DMS79 treated with DMSO at 0.1 percent for 48 hours (cell line): ENCODE data around the gene SLC25A4.

ENCODE experiments used
- DNase-seq: peaks from one replicate; lab custom pipeline; 2025; lab: John Stamatoyannopoulos, UW

The SLC25A4 gene

DNA sequence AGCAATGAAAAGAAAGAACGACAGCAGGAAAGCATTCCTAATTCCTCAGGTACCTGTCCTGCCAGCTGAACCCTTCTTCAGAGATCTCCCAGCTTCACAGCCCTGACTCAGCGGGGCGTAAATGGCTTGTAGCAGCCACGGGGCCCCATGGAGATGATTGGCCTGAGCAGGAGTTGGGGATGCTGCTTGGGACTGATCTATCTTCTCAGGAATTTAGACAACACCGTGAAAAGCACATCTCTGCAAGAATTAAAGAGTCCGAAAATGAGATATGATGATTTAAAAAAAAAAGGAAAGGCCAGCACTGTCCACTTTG is 22.5 kb upstream of the SLC25A4 start:
- no peak for DNase-seq

DNA sequence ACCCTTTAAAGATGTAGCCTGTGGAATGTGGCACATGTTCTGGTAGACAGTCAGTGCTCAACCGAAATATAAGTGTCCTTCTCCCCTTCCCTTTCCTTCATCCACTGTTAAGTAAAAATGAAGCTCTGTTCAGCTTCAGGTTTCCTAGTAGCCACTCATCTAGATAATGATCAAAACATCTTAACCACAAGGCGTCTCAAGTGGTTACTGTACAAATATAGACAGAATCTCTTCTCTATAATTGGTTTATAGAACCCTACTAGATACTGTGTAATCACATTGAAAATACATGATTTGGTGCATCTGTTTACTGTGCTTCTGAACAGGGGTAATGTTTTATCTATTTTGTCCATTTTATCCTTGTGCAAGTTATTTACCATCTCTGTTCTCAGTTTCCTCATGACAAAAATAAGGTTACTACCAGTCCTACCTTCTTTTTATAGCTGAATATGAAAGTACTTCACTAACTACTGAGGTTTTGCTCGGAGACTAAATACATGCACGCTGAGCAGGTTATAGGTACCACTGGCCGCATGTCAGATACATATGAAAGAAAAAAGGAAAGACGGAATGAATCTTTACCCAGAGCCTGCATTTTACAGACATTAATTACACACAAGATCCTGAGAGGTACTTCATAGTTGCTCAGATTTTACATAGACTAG is 20.3 kb upstream of the SLC25A4 start:
- DNase-seq = peak; percentile 29

DNA sequence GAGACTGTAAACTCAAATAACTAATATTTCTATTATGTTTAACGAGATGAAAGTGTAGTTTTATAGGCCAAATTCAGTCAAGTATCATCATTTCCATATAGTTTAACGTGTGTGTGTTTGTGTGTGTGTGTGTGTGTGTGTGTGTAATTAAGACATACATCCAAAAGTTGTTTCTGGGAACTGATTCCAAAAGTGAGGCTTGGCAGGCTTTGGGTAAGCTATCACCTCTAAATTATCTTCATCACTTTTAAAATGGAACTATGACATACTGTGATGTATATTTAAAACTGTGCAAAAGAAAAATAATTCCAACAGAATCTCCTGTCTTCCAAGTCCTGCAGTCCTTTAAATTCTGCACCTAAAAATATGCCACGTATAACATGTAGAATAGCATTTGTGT is 19.1 kb upstream of the SLC25A4 start:
- DNase-seq = no peak

DNA sequence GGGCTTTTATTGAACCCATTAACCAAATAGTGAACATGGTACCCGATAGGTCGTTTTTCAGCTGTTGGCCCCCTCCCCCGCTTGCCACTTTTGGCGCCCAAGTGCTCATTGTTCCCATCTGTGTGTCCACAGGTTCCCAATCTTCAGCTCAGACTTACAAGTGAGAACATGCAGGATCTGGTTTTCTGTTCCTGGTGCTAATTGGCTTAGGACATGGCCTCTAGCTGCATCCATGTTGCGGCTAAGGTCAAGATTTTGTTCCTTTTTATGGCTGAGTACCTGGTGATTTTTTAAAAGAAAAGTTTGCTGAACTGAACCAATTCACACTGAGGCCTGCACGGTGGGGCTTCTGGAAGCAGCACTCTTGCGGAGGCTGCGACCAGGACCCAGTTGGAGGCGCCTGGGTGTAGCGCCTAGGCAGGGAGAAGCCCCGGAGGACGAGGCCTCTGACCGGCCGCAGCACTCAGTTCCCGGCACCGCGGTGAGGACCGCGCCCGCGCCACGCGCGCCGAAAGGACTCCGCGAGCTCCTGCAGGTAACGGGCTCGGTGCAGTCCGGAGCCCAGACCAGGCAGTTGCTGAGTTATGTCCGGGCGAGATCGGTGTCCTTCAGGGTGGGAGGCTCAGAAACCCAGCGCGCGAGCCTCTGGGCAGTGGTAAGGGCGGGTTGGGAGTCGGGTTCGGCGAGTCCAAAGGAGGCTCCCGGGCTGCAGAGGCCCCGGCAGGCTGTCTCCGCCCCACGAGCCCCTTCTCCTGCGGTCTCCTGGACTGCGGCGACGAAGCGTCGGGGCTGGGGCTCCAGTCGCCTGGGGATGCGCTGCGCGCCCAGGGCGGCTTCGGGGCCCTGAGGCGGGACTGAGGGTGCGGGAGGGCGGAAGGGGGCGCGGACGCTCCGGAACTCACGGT is 15.8 kb upstream of the SLC25A4 start:
- DNase-seq = no peak

DNA sequence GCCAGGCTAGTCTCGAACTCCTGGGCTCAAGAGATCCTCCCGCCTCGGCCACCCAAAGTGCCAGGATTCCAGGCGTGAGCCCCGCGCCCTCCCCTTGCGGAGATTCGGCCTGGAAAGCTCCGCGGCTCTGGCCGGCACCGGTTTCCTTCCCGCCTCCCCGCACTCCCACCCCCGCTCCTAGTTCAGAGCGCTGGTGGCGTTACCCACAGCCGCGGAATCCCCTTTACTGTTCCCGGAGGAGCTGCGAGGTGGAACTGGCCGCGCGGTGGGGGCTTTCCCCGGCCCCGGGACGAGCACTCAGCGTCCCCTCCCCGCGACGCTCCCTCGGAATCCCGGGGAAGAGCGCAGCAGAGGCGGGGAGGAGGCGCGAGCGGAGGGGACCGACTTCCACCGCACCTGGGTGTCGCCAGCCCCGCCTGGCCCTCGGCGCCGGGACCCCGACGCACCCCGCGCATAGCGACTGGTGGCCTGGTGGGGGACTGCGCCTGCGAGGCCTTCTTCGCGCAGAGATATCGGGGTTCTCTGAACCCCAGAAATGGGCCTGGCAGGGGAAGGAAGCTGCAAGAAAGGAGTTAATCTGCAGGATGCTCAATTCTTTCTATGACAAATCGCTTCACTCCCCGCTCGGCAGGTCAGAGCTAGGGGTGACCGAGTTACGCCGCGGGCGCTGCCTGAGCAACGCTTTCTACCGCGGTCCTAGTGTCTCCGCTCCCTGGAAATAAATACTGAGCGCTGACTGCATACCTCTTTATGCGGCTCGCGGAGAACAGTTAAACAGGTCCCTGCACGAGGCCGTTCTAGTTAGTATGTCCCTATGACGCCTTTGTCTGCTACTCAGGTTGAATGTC is 14.6 kb upstream of the SLC25A4 start:
- DNase-seq = peak; percentile 3

DNA sequence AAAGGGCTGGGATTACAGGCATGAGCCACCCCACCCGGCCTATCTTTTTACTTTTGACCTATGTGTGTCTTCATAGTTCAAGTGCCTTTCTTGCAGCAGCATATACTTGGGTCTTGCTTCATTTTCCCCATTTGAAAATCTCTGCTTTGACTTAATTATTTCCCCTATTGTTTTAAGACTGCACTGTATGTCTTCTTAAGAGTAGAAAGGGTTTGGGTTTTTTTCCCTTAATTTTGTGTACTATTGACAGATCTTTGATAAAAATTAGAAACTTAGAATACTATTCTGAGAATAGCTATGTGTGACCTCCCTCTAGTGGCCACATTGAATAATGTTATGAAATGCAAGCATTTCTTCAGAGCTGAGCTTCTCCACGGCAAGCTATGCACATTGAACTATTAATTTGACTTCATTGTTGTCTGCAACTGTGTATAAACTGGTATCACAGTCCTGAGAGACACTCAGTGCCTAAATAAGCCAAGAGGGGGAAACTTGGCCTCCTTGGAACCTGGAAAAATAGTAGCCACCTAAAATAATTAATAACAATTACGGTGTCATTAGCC is 8.7 kb upstream of the SLC25A4 start:
- DNase-seq = peak; percentile 10

DNA sequence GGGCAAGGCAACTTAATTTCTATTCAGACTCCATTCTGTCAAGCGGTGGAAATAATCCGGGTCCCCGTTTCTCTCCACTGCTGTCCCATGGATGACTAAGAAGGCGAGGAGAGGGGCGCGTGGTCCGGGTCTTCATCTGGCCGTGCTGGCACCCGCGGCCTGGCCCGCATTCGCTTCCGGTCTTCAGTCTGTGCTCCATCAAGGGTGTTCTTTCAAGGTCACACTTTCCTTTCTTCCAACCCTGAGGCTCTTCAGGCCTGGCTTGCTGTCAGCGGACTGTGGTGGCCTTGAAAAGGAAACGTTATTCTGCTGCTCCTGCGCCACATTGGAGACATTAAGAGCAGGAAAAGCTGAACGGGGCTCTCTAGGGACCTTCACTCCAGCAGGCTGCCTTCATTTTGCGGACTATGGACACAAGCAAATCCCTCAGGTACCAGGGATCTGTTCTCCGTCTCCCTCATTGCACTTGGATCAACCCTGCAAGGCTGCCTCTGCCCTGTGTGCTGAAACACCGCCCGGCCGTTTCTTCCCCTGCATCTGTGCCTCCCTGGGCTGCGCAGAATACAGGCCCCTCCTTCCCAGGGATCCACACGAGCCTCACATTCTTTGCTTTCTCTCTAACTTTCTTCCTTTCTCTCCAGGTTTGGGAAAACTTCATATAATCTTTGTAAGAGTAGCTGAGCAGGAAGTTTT is 5.7 kb upstream of the SLC25A4 start:
- no peak for DNase-seq

DNA sequence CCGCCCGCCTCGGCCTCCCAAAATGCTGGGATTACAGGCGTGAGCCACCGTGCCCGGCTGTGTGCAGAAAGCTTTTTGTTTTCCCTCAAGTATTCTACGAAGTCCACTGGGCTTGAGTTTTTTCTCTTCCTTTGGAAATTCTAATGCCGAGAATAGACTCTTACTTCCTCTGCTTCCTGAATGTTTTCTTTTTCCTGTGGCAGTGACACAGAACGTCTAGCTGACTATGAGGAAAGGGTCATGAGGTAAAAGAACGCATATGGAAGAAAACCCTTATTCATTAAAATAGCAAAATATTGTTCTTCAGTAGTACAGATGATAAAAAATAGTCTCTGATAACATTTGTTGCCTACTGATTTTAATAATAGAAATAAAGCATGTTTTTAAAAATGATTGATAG is 4.9 kb upstream of the SLC25A4 start:
- no peak for DNase-seq

DNA sequence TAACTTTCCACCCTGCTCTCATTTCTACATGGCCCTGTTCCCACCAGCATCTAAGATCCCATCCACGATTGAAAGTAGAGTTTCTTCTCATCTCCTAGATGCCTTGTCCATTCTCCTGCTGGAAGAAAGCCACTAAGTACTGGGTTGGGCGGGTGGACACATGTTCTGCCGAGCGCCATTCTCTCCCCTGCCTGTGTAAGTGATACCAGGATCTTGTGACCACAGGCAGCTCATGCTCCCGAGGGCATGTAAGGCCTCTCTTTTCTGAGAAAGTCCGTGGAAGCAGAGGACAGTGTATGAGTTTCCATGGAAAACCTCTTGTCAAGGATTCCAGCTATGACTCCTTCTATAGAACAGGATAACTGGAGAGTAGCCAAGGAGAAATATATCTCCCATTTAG is 3.3 kb upstream of the SLC25A4 start:
- DNase-seq = no peak

DNA sequence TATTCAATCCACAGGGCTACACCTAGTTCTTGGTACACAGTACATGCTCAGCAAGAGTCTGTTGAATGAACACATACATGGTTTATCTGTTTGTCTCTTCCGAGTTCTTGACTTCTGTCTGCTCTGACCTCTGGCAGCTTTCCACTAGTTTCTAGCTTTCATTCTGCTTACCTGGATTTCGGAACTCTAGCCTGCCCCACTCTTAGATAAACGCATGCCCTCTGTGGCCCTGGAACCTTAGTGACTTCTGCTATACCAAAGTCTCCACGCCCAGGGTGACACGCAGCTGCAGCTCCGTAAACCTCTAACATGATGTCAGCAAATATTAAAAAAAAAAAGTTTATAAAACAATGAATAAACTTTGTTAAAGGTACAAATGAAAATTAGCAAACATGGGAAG is 1.3 kb upstream of the SLC25A4 start:
- no peak for DNase-seq

DNA sequence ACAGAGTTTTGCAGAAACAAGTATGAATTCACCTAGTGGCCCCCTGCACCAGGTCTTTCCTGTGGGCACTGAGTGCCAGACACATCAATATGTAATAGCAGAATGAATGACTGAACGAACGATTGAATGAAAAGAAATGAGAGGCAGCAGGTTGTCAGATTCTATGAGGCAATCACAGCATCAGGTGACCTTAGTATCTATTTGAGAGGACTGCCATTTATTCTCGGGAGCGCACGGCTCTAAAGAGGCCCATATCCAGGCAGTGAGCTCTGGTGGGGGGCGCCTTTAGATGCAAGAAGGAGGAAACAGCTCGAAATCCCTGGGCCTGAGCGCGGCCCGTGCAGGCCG is 528 bp upstream of the SLC25A4 start:
- DNase-seq = no peak

DNA sequence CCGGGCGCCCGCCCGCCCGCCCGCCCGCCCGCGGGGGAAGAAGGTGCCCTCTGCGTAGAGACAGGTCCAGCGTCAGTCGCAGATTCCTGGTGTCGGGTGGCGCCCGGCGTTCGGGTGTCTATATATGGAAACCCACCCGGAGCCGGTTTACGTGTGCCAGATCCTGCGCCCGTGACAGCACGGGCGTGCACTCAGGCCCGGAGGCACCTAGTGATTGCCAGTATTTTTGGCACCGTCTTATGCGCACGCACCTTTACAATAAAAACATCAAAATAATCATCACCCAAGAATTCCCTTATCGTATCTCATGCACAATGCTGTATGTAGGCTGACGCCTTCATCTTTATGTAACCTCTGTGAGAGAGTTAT is 519 bp downstream of the SLC25A4 start:
- peak; percentile 7 for DNase-seq

DNA sequence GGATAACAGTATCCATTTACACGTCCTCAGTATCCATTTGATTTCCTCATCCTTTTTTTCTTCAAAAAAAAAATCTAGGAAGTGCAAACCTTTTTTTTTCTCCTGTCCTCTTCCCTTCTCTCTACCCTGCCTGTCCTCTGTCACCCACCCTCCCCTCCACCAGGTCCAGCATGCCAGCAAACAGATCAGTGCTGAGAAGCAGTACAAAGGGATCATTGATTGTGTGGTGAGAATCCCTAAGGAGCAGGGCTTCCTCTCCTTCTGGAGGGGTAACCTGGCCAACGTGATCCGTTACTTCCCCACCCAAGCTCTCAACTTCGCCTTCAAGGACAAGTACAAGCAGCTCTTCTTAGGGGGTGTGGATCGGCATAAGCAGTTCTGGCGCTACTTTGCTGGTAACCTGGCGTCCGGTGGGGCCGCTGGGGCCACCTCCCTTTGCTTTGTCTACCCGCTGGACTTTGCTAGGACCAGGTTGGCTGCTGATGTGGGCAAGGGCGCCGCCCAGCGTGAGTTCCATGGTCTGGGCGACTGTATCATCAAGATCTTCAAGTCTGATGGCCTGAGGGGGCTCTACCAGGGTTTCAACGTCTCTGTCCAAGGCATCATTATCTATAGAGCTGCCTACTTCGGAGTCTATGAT is 1.7 kb downstream of the SLC25A4 start:
- no peak for DNase-seq

DNA sequence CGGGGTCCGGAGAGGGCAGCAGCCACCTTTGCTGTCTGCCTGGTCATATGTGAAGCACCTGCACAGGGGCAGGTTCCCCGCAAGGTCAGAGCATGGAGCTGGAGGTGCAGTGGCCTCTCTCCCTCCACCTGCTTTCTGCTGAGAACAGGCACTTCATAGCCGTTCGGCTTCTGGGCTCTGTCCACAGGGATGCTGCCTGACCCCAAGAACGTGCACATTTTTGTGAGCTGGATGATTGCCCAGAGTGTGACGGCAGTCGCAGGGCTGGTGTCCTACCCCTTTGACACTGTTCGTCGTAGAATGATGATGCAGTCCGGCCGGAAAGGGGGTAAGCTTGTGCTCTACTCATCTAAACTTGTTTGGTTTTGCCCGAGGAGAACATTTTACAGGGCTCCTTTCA is 2.5 kb downstream of the SLC25A4 start:
- no peak for DNase-seq

DNA sequence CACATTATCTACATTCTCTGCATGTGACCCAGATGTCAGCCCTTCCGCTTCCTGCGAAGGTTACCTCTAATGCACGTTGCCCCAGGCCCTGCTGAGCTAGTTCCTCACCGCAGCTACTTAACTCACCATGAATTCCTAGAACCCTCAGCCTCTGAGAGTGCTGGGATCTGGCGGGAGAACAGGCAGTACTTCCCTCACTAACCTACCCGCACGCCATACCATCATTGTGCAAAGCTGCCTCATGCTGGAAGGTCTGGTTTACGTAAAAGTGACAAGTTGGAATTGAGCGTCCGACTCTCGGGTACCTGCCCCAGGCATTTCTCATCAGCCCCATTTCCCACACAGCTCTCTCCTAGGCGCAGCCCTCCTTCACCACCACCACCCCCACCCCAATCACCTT is 6.3 kb downstream of the SLC25A4 start:
- DNase-seq = no peak

DNA sequence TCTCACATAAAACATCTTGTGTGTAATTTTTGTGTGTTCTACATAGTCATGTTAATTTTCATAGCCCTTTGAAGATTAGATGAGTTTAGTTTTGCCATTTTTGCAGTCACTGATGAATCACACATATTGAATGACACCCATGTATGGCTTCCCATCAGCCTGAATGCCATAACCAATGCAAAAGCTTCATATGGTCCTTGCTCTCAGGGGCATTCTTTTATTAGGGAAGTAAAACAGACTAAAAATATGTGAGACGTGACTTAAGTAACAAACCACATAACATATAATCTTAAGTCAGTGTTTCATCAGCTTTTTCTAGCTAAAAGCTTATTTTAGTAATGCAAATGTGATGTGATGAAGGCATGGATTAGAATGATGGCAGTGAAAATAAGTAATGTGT is 8.2 kb downstream of the SLC25A4 start:
- DNase-seq = no peak

DNA sequence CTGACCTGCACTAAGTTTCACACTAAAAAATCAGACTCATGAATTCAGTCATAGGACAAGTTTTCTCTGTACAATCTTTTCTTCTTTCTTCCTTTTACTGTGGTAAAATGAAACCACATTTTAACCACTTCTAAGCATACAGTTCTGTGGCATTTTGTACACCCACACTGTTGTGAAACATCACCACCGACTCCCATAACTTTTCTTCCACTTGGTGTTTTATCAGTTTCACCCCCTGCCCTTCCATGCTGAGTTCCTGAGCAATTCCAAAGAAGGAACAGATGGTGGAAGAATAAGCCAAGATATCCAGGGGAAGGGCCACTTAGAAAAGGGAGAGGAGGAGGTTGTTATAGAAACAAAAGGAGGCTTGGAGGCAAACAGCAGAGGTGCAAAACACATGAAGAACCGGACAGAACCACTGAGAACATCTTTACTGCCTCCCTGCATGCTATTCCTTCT is 22.6 kb downstream of the SLC25A4 start:
- no peak for DNase-seq

DNA sequence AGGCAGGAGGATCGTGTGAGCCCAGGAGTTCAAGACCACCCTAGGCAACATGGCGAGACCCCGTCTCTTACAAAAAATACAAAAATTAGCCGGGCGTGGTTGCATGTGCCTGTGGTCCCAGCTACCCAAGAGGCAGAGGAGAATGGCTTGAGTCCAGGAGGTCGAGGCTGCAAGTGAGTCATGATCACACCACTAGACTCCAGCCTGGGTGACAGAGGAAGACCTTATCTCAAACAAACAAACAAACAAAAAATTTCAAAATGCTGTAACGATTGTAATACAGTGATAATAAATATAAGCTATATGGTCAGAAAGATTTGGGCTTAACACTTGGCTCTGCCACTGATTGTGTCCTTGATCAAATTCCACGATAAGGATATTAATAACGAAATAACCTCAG is 24.2 kb downstream of the SLC25A4 start:
- no peak for DNase-seq

DNA sequence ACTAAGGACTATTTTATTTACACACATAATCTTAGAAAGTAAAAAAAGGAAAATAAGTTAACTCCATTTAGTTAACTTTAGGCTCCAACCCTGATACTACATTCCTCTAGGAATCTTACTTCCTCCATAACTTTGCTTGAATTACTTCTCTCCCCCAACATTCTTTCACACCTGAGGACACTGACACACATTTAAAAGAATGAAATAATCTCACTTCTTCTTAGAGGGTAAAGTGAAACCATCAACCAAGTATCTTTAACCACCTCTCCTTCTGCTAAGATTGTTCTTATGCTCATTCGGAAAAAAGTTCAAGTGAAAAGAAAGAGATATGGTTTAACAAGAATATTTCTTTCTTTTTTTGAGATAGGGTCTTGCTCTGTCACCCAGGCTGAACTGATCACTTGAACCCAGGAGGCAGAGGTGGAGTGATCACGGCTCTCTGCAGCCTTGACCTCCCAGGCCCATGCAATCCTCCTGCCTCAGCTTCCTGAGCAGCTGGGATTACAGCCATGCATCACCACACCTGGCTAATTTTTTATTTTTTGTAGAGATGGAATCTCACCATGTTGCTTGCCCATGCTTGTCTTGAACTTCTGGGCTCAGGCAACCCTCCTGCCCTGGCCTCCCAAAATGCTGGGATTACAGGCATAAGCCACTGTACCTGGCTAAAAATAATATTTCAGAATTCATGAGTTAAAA is 28.5 kb downstream of the SLC25A4 start:
- DNase-seq = no peak

DNA sequence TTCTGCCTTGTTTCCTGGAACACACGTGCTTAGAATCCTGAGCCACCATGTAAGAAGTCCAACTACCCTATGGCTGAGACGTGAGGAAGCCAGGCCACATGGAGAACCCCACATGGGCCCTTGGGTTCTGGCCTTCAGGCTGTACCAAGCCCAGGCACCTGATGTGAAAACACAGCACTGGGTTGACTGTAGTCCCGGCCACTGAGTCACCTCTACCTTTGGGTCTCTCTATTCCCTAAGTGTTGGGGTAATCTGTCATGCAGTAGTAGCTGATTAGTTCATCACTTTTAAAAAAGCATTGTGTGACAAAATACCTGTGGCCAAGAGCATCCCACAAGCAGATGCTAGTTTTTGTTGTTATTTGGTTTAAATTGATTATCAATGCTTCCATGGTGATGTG is 36.4 kb downstream of the SLC25A4 start:
- DNase-seq = no peak

DNA sequence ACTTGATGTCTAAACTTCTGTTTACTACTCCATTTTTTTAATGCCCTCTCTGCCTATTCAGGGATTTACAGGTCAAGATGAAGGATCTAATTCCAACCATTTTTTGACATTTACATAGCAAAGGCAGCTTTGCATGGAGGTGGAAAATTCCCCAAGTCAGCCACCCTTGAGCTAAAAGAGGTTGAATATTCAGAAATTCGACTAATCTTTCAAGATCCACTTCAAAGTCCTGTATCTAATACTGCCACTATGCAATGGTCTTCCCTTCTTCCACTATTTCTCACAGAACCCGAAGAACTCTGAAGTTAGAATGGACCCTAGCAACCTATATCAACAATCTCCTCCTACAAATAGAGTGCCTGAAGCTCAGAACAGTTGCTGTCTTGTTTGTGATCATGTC is 39.2 kb downstream of the SLC25A4 start:
- DNase-seq = no peak
